HepG2 (cell line): ENCODE data around the gene SH3GL1. TPM values are rescaled to one million over a fixed set of nuclear protein-coding genes. Genes with fewer than 3 reads are reported as not detected.

Experiments used
- BCL6 ChIP-seq: IDR thresholded peaks from 2 replicates; pipeline ENCODE4 v1.6.1; 2016; ENCODE audit warnings: missing genetic modification reagents, missing compliant biosample characterization
- DPF2 ChIP-seq: sonication (generic); formaldehyde crosslinking; IDR thresholded peaks from 2 replicates; pipeline ENCODE4 v1.4.0; 2020; ENCODE audit warnings: mild to moderate bottlenecking, low read depth, missing genetic modification reagents, borderline replicate concordance
- ETV5 ChIP-seq: IDR thresholded peaks from 2 replicates; pipeline ENCODE4 v1.6.1; 2018; ENCODE audit warnings: missing biosample characterization, missing genetic modification reagents, inconsistent platforms, borderline replicate concordance
- HIVEP1 ChIP-seq: sonication (generic); formaldehyde crosslinking; IDR thresholded peaks from 2 replicates; pipeline ENCODE4 v1.4.0; 2020; ENCODE audit warnings: mild to moderate bottlenecking, missing genetic modification reagents
- JUN ChIP-seq: sonication (generic); formaldehyde crosslinking; IDR thresholded peaks from 2 replicates; pipeline ENCODE4 v1.4.0; 2020; ENCODE audit warnings: mild to moderate bottlenecking, missing genetic modification reagents
- MXD4 ChIP-seq: IDR thresholded peaks from 2 replicates; pipeline ENCODE4 v1.6.1; 2016; ENCODE audit warnings: mild to moderate bottlenecking, missing biosample characterization, missing genetic modification reagents
- RARG ChIP-seq: sonication (generic); formaldehyde crosslinking; IDR thresholded peaks from 2 replicates; pipeline ENCODE4 v1.4.0; 2020; ENCODE audit warnings: low read depth, mild to moderate bottlenecking, missing genetic modification reagents
- ZBTB21 ChIP-seq: sonication (generic); formaldehyde crosslinking; IDR thresholded peaks from 2 replicates; pipeline ENCODE4 v1.4.0; 2020; ENCODE audit warnings: missing genetic modification reagents
- ZNF652 ChIP-seq: IDR thresholded peaks from 2 replicates; pipeline ENCODE4 v1.6.1; 2016; ENCODE audit warnings: low read depth, borderline replicate concordance
- ZNF7 ChIP-seq: IDR thresholded peaks from 2 replicates; pipeline ENCODE4 v1.6.1; 2016; ENCODE audit warnings: missing biosample characterization, missing genetic modification reagents
- ZSCAN29 ChIP-seq: sonication (generic); formaldehyde crosslinking; conservative IDR thresholded peaks from 2 replicates; pipeline ENCODE4 v1.4.0; 2020; ENCODE audit warnings: mild to moderate bottlenecking, missing genetic modification reagents
- polyA plus RNA-seq, 8 experiments: library from polyadenylated mRNA; depleted of rRNA in 3 of 8; stranded (reverse) in 7 of 8; unstranded in 1 of 8; fragments of >200 nt; fragmentation: Illumina TruSeq in 4 of 8; extraction: Trizol in 4 of 8; gene quantifications; 2 replicates each; pipeline versions ENCODE4 v1.2.1 to v1.2.3, GENCODE V29; 2011 to 2016; ENCODE audit warnings: low read depth in 4 of 8, missing spikeins in 1 of 8, mixed read lengths in 1 of 8; ENCODE audit not compliant: insufficient read depth in 1 of 8
- total RNA-seq, 5 experiments: library from RNA; depleted of rRNA; stranded (reverse); fragments of >200 nt; fragmentation: Illumina TruSeq; extraction: Trizol; gene quantifications; 2 replicates each; pipeline ENCODE4 v1.2.3, GENCODE V29; 2016; ENCODE audit warnings: low read depth in 1 of 5
- TF ChIP-seq, protein P1 (sequence below): IDR thresholded peaks from 2 replicates; pipeline ENCODE4 v1.6.1; 2018; ENCODE audit warnings: missing genetic modification reagents, mild to moderate bottlenecking, missing compliant biosample characterization
- TF ChIP-seq, protein P2 (sequence below): sonication (generic); formaldehyde crosslinking; IDR thresholded peaks from 2 replicates; pipeline ENCODE4 v1.4.0; 2020; ENCODE audit warnings: missing genetic modification reagents, borderline replicate concordance
- TF ChIP-seq, protein P3 (sequence below), 2 experiments: fragments of 450-650 bp in 1 of 2; sonication (generic) in 1 of 2; formaldehyde crosslinking; IDR thresholded peaks; 2 replicates each; pipeline versions ENCODE4 v1.5.0 to v1.8.0; 2020 to 2022; ENCODE audit warnings: mild to moderate bottlenecking in 1 of 2, missing genetic modification reagents in 1 of 2
- TF ChIP-seq, protein P4 (sequence below): sonication (generic); formaldehyde crosslinking; IDR thresholded peaks from 2 replicates; pipeline ENCODE4 v1.4.0; 2020; ENCODE audit warnings: missing genetic modification reagents
- TF ChIP-seq, protein P5 (sequence below): sonication (generic); formaldehyde crosslinking; IDR thresholded peaks from 2 replicates; pipeline ENCODE4 v1.8.0; 2022; ENCODE audit warnings: mild to moderate bottlenecking, missing genetic modification reagents, moderate library complexity

The SH3GL1 gene
- total and polyA plus RNA-seq, 2 of the 13 experiments (the other 11 are each of a cell fraction or from before 2014, with no cell fraction given): 33.0 to 45.1 TPM

DNA sequence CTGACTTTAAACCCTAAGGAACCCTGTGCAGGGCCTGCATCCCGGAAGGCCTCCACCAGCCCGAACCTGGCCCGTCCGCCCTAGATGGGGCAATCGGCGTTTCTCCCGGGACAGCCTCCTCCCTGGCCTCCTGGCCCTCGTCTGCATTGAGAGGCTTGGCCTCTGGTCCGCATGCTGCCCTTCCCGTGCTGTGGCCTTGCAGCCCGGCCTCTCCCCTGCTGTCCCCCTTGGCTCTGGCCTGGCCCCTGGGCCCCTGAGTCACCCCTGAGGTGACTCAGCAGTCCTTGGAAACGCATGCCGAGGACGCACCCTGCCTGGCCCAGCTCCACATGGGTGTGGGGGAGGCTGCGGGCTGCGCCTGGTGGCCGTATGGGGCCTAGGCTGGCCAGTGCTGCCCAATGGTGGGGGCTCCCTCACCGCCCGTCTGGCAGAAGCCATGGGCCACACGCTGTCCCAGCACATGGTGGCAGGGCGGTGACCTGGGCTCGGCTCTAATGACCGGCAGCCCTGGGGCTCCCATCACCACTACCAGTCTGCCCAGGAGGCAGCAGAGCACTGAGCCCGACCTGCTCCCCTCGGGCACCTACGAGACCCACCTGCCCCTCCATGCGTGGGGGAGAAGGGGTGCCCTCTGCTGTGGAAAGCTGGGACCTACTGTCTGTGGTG lies 25.7 kb downstream of the SH3GL1 start (continued):
- TF ChIP-seq, protein P1, sequence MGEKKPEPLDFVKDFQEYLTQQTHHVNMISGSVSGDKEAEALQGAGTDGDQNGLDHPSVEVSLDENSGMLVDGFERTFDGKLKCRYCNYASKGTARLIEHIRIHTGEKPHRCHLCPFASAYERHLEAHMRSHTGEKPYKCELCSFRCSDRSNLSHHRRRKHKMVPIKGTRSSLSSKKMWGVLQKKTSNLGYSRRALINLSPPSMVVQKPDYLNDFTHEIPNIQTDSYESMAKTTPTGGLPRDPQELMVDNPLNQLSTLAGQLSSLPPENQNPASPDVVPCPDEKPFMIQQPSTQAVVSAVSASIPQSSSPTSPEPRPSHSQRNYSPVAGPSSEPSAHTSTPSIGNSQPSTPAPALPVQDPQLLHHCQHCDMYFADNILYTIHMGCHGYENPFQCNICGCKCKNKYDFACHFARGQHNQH: peak; percentile 86
- TF ChIP-seq, protein P2, sequence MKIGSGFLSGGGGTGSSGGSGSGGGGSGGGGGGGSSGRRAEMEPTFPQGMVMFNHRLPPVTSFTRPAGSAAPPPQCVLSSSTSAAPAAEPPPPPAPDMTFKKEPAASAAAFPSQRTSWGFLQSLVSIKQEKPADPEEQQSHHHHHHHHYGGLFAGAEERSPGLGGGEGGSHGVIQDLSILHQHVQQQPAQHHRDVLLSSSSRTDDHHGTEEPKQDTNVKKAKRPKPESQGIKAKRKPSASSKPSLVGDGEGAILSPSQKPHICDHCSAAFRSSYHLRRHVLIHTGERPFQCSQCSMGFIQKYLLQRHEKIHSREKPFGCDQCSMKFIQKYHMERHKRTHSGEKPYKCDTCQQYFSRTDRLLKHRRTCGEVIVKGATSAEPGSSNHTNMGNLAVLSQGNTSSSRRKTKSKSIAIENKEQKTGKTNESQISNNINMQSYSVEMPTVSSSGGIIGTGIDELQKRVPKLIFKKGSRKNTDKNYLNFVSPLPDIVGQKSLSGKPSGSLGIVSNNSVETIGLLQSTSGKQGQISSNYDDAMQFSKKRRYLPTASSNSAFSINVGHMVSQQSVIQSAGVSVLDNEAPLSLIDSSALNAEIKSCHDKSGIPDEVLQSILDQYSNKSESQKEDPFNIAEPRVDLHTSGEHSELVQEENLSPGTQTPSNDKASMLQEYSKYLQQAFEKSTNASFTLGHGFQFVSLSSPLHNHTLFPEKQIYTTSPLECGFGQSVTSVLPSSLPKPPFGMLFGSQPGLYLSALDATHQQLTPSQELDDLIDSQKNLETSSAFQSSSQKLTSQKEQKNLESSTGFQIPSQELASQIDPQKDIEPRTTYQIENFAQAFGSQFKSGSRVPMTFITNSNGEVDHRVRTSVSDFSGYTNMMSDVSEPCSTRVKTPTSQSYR (CRISPR knock-in tag): peak; percentile 85
- TF ChIP-seq, protein P3, sequence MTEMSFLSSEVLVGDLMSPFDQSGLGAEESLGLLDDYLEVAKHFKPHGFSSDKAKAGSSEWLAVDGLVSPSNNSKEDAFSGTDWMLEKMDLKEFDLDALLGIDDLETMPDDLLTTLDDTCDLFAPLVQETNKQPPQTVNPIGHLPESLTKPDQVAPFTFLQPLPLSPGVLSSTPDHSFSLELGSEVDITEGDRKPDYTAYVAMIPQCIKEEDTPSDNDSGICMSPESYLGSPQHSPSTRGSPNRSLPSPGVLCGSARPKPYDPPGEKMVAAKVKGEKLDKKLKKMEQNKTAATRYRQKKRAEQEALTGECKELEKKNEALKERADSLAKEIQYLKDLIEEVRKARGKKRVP (CRISPR knock-in tag; IDR thresholded peaks at IDR 0.05): peak in 1 of 2 experiments; percentile 59; a peak in 1 of 4 replicates
- TF ChIP-seq MXD4 (CRISPR knock-in tag) (peak; percentile 96), ETV5 (CRISPR knock-in tag) (peak; percentile 73; the same call in 1 of the 2 replicates), HIVEP1 (CRISPR knock-in tag) (peak; percentile 90), ZNF7 (CRISPR knock-in tag) (no peak), DPF2 (peak; percentile 64; the same call in 1 of the 2 replicates), ZBTB21 (CRISPR knock-in tag) (peak; percentile 47; the same call in 1 of the 2 replicates), JUN (CRISPR knock-in tag) (peak; percentile 90), ZNF652 (CRISPR knock-in tag) (no peak), ZSCAN29 (0 out of 2 replicates have a peak, but pooled peaks have one; percentile 28), BCL6 (CRISPR knock-in tag) (peak; percentile 72), RARG (no peak)
- TF ChIP-seq, protein P4, sequence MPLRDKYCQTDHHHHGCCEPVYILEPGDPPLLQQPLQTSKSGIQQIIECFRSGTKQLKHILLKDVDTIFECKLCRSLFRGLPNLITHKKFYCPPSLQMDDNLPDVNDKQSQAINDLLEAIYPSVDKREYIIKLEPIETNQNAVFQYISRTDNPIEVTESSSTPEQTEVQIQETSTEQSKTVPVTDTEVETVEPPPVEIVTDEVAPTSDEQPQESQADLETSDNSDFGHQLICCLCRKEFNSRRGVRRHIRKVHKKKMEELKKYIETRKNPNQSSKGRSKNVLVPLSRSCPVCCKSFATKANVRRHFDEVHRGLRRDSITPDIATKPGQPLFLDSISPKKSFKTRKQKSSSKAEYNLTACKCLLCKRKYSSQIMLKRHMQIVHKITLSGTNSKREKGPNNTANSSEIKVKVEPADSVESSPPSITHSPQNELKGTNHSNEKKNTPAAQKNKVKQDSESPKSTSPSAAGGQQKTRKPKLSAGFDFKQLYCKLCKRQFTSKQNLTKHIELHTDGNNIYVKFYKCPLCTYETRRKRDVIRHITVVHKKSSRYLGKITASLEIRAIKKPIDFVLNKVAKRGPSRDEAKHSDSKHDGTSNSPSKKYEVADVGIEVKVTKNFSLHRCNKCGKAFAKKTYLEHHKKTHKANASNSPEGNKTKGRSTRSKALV (CRISPR knock-in tag): no peak
- TF ChIP-seq, protein P5, sequence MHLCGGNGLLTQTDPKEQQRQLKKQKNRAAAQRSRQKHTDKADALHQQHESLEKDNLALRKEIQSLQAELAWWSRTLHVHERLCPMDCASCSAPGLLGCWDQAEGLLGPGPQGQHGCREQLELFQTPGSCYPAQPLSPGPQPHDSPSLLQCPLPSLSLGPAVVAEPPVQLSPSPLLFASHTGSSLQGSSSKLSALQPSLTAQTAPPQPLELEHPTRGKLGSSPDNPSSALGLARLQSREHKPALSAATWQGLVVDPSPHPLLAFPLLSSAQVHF (CRISPR knock-in tag): no peak
